Measurements from ENCODE around the gene CLEC4G. TPM values are rescaled to one million over a fixed set of nuclear protein-coding genes. Genes with fewer than 3 reads are reported as not detected.

The CLEC4G gene
- total and polyA plus RNA-seq, 7 experiments from 2014 or later: 1.2 TPM; not detected in 6

GRCh38 chr19:7706955-7707456, 24.9 kb downstream of the CLEC4G start:
- H3K36me3 Mint-ChIP-seq: no peaks in the 10 kb centered on the region
- Histone ChIP-seq H3K36me3 (ENCODE audit: control insufficient read depth in 2 of 3, insufficient read depth in 3 of 3, low read length in 3 of 3) (no peaks in the 10 kb centered on the region), H3K27me3 (ENCODE audit: control insufficient read depth in 2 of 2, insufficient read depth in 2 of 2, low read length in 2 of 2) (no peaks in the 10 kb centered on the region), H3K27ac (ENCODE audit: low read depth, low read length) (peak overlapping the region; percentile 79), H3K4me1 (ENCODE audit: control insufficient read depth in 2 of 2, insufficient read depth in 2 of 2, low read length in 2 of 2) (peaks cover 22 to 38% of the 10 kb centered on the region in 2 donors), H3K9me3 (ENCODE audit: control insufficient read depth in 2 of 3, low read length in 3 of 3) (no peaks in the 10 kb centered on the region), H3K4me3 (ENCODE audit: low read length) (no peak overlapping the region)
- DNase-seq (no peak), ATAC-seq (no peak)
- intact Hi-C loops (cut with micrococcal nuclease): no loop called here
- peak overlapping the region; percentile 38 to 91 (median 78) for H3K4me3 Mint-ChIP-seq
- H3K9me3 Mint-ChIP-seq: peaks cover 0 to 3% (median 0%) of the 10 kb centered on the region in 11 donors
- POLR2A ChIA-PET: interaction anchor here (1.0 to 3.1 kb wide), 5 partner anchors 22 to 77 kb away, joined by 3 to 16 read pairs (median 9); partner anchors contain the start of genes PET100, TRAPPC5 and XAB2
- peaks cover 0 to 20% (median 0%) of the 10 kb centered on the region in 5 donors for H3K27me3 Mint-ChIP-seq
- CTCF ChIA-PET: interaction anchor here (2.0 kb wide), 1 partner anchor 26 kb away, joined by 15 read pairs; the partner anchor contains the start of gene TRAPPC5
- H3K4me1 Mint-ChIP-seq: peaks cover 27 to 72% (median 56%) of the 10 kb centered on the region in 7 donors
- peak overlapping the region; percentile 47 to 100 (median 97) for H3K27ac Mint-ChIP-seq

GRCh38 chr19:7706188-7706954, 25.5 kb downstream of the CLEC4G start:
- DNase-seq: no peak
- Mint-ChIP-seq H3K9me3 (peaks cover 0 to 3% (median 0%) of the 10 kb centered on the region in 11 donors), H3K36me3 (no peaks in the 10 kb centered on the region), H3K27ac (peak overlapping the region; percentile 88 to 100 (median 97)), H3K4me1 (peaks cover 27 to 74% (median 57%) of the 10 kb centered on the region in 7 donors), H3K4me3 (peak overlapping the region; percentile 75 to 91 (median 83)), H3K27me3 (peaks cover 0 to 20% (median 0%) of the 10 kb centered on the region in 5 donors)
- intact Hi-C loops (cut with micrococcal nuclease): no loop called here
- no peaks in the 10 kb centered on the region for H3K27me3 ChIP-seq (ENCODE audit: control insufficient read depth in 2 of 2, insufficient read depth in 2 of 2, low read length in 2 of 2)
- H3K27ac ChIP-seq (ENCODE audit: low read depth, low read length): peak overlapping the region; percentile 79
- no peaks in the 10 kb centered on the region for H3K36me3 ChIP-seq (ENCODE audit: control insufficient read depth in 2 of 3, insufficient read depth in 3 of 3, low read length in 3 of 3)
- no peak for ATAC-seq
- H3K9me3 ChIP-seq (ENCODE audit: control insufficient read depth in 2 of 3, low read length in 3 of 3): no peaks in the 10 kb centered on the region
- ChIA-PET CTCF (interaction anchor here (0.6 to 2.0 kb wide), 3 partner anchors 18 to 269 kb away, joined by 3 to 15 read pairs (median 3); partner anchors contain the start of gene TRAPPC5), POLR2A (interaction anchor here (0.5 to 3.1 kb wide), 11 partner anchors 8 to 311 kb away, joined by 3 to 16 read pairs (median 5); partner anchors contain the start of genes MAP2K7, PET100, TRAPPC5 and XAB2)
- peaks cover 22 to 38% of the 10 kb centered on the region in 2 donors for H3K4me1 ChIP-seq (ENCODE audit: control insufficient read depth in 2 of 2, insufficient read depth in 2 of 2, low read length in 2 of 2)
- peak overlapping the region; percentile 34 for H3K4me3 ChIP-seq (ENCODE audit: low read length)

- DNase-seq (peak; percentile 47 to 87 (median 79)), ATAC-seq (peak; percentile 95)
- no peaks in the 10 kb centered on the region for H3K36me3 Mint-ChIP-seq
- peak overlapping the region; percentile 34 for H3K4me3 ChIP-seq (ENCODE audit: low read length)
- no peaks in the 10 kb centered on the region for H3K36me3 ChIP-seq (ENCODE audit: control insufficient read depth in 2 of 3, insufficient read depth in 3 of 3, low read length in 3 of 3)
- intact Hi-C loops (cut with micrococcal nuclease): loop anchor here in 1 of 2 donors (1.0 to 2.0 kb wide), 2 partner anchors 13 to 24 kb away; no protein-coding TSS in a partner anchor
- peak overlapping the region; percentile 75 to 91 (median 83) for H3K4me3 Mint-ChIP-seq
- CTCF ChIA-PET: interaction anchor here (0.8 to 2.0 kb wide), 4 partner anchors 19 to 97 kb away, joined by 3 to 15 read pairs (median 4); partner anchors contain the start of gene TRAPPC5
- H3K4me1 ChIP-seq (ENCODE audit: control insufficient read depth in 2 of 2, insufficient read depth in 2 of 2, low read length in 2 of 2): peaks cover 22 to 38% of the 10 kb centered on the region in 2 donors
- H3K9me3 Mint-ChIP-seq: peaks cover 0 to 3% (median 0%) of the 10 kb centered on the region in 11 donors
- H3K9me3 ChIP-seq (ENCODE audit: control insufficient read depth in 2 of 3, low read length in 3 of 3): no peaks in the 10 kb centered on the region
- H3K27me3 ChIP-seq (ENCODE audit: control insufficient read depth in 2 of 2, insufficient read depth in 2 of 2, low read length in 2 of 2): no peaks in the 10 kb centered on the region
- peak overlapping the region; percentile 88 to 100 (median 97) for H3K27ac Mint-ChIP-seq
- H3K4me1 Mint-ChIP-seq: peaks cover 27 to 71% (median 54%) of the 10 kb centered on the region in 7 donors
- peaks cover 0 to 20% (median 0%) of the 10 kb centered on the region in 5 donors for H3K27me3 Mint-ChIP-seq
- peak overlapping the region; percentile 79 for H3K27ac ChIP-seq (ENCODE audit: low read depth, low read length)
- POLR2A ChIA-PET: interaction anchor here (0.5 to 3.1 kb wide), 13 partner anchors 9 to 310 kb away, joined by 3 to 16 read pairs (median 4); partner anchors contain the start of genes MAP2K7, PET100, TRAPPC5 and XAB2
Measured at GRCh38 chr19:7705387-7706187, 26.3 kb downstream of the CLEC4G start.

GRCh38 chr19:7704280-7705060, 27.4 kb downstream of the CLEC4G start:
- Mint-ChIP-seq H3K27me3 (peaks cover 0 to 20% (median 0%) of the 10 kb centered on the region in 5 donors), H3K27ac (peak overlapping the region in 8 of 9 donors; percentile 90 to 100 (median 98)), H3K9me3 (peaks cover 0 to 3% (median 0%) of the 10 kb centered on the region in 11 donors), H3K4me3 (peak overlapping the region in 1 of 10 donors; percentile 40), H3K36me3 (no peaks in the 10 kb centered on the region), H3K4me1 (peaks cover 27 to 70% (median 58%) of the 10 kb centered on the region in 7 donors)
- Histone ChIP-seq H3K9me3 (ENCODE audit: control insufficient read depth in 2 of 3, low read length in 3 of 3) (no peaks in the 10 kb centered on the region), H3K4me1 (ENCODE audit: control insufficient read depth in 2 of 2, insufficient read depth in 2 of 2, low read length in 2 of 2) (peaks cover 22 to 38% of the 10 kb centered on the region in 2 donors), H3K27me3 (ENCODE audit: control insufficient read depth in 2 of 2, insufficient read depth in 2 of 2, low read length in 2 of 2) (no peaks in the 10 kb centered on the region), H3K27ac (ENCODE audit: low read depth, low read length) (peak overlapping the region; percentile 79), H3K4me3 (ENCODE audit: low read length) (no peak overlapping the region), H3K36me3 (ENCODE audit: control insufficient read depth in 2 of 3, insufficient read depth in 3 of 3, low read length in 3 of 3) (no peaks in the 10 kb centered on the region)
- CTCF ChIA-PET: no interaction called here
- intact Hi-C loops (cut with micrococcal nuclease): loop anchor here in 1 of 2 donors (1.0 to 2.0 kb wide), 2 partner anchors 14 to 23 kb away; no protein-coding TSS in a partner anchor
- no peak for ATAC-seq
- DNase-seq: no peak
- POLR2A ChIA-PET: interaction anchor here (0.7 to 3.1 kb wide), 6 partner anchors 23 to 829 kb away, joined by 3 to 9 read pairs (median 5); partner anchors contain the start of genes MAP2K7, PET100, TRAPPC5 and XAB2

GRCh38 chr19:7703332-7703731, 28.6 kb downstream of the CLEC4G start:
- POLR2A ChIA-PET: interaction anchor here (0.6 to 2.2 kb wide), 2 partner anchors 22 to 29 kb away, joined by 4 to 6 read pairs; partner anchors contain the start of gene TRAPPC5
- intact Hi-C loops (cut with micrococcal nuclease): no loop called here
- ATAC-seq (no peak), DNase-seq (no peak)
- no peaks in the 10 kb centered on the region for H3K36me3 ChIP-seq (ENCODE audit: control insufficient read depth in 2 of 3, insufficient read depth in 3 of 3, low read length in 3 of 3)
- Mint-ChIP-seq H3K27me3 (peaks cover 0 to 27% (median 0%) of the 10 kb centered on the region in 5 donors), H3K4me1 (peaks cover 27 to 67% (median 54%) of the 10 kb centered on the region in 7 donors), H3K9me3 (peaks cover 0 to 3% (median 0%) of the 10 kb centered on the region in 11 donors), H3K4me3 (no peak overlapping the region), H3K27ac (peak overlapping the region in 7 of 9 donors; percentile 21 to 100 (median 90)), H3K36me3 (no peaks in the 10 kb centered on the region)
- H3K27ac ChIP-seq (ENCODE audit: low read depth, low read length): no peak overlapping the region
- H3K27me3 ChIP-seq (ENCODE audit: control insufficient read depth in 2 of 2, insufficient read depth in 2 of 2, low read length in 2 of 2): no peaks in the 10 kb centered on the region
- peaks cover 22 to 38% of the 10 kb centered on the region in 2 donors for H3K4me1 ChIP-seq (ENCODE audit: control insufficient read depth in 2 of 2, insufficient read depth in 2 of 2, low read length in 2 of 2)
- no peak overlapping the region for H3K4me3 ChIP-seq (ENCODE audit: low read length)
- CTCF ChIA-PET: no interaction called here
- no peaks in the 10 kb centered on the region for H3K9me3 ChIP-seq (ENCODE audit: control insufficient read depth in 2 of 3, low read length in 3 of 3)

Data from naive thymus-derived CD4-positive, alpha-beta T cell (primary cell).